ENCODE measurements around the gene ZER1.
A peak's percentile ranks its signal among the peaks of the same experiment; 100 is the strongest.
"Not testable (repeated sequence)": the region's sequence is repeated elsewhere in the genome, so short reads cannot be mapped to it uniquely, and the experiment has no call there.

The ZER1 gene

DNA sequence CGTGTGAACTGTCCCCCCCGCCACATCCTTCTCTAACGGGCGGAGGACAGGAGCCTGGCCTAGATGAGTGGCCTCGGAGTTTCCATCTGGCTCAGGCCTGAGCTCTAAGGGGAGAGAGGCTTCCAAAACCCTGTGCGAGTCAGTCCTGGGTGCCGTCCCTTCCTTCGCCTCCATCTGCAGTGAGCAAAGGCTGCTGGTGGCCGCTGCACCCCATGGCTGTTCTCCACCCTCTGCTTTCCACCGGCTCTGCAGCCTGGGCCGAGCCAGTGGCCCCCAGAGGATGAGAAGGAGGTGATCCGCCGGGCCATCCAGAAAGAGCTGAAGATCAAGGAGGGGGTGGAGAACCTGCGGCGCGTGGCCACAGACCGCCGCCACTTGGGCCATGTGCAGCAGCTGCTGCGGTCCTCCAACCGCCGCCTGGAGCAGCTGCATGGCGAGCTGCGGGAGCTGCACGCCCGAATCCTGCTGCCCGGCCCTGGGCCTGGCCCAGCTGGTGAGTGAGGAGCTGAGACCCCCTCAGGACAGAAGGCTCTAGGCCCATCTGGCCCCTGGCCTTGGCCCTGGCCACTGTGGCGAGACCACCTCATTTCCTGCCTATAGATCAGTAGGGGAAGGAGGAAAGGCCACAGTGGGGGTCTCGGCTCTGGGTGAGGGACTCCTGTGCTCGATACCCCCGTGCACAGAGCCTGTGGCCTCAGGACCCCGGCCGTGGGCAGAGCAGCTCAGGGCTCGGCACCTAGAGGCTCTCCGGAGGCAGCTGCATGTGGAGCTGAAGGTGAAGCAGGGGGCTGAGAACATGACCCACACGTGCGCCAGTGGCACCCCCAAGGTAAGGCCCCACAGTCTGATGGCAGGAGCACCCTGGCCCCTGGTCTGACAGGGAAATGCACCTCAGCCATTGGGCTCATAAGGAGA lies 66.4 kb downstream of the ZER1 start:
- no peaks in the 10 kb centered on the region for H3K9me3 Mint-ChIP-seq
- H3K4me3 Mint-ChIP-seq: no peak overlapping the region
- peaks cover 7% of the 10 kb centered on the region for H3K4me1 Mint-ChIP-seq (ENCODE audit: low read depth)
- H3K36me3 Mint-ChIP-seq (ENCODE audit: low read depth): no peaks in the 10 kb centered on the region
- H3K27me3 Mint-ChIP-seq (ENCODE audit: low read depth): no peaks in the 10 kb centered on the region
- no peak overlapping the region for H3K27ac Mint-ChIP-seq

DNA sequence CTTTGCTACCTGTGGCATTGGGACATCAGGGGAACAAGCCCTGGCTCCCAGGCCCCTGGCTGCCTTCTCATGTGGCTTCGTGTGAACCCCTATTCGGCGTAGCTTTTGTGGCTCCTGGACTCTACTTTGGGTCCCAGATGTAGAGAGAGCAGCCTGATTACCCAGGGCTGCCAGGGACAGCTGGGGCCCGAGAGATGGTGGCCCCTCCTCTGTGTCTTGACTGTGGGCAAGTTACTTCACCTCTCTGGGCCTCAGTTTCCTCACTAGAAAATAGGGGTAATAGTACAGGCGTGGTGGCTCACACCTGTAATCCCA lies 67.4 kb downstream of the ZER1 start:
- no peaks in the 10 kb centered on the region for H3K36me3 Mint-ChIP-seq (ENCODE audit: low read depth)

DNA sequence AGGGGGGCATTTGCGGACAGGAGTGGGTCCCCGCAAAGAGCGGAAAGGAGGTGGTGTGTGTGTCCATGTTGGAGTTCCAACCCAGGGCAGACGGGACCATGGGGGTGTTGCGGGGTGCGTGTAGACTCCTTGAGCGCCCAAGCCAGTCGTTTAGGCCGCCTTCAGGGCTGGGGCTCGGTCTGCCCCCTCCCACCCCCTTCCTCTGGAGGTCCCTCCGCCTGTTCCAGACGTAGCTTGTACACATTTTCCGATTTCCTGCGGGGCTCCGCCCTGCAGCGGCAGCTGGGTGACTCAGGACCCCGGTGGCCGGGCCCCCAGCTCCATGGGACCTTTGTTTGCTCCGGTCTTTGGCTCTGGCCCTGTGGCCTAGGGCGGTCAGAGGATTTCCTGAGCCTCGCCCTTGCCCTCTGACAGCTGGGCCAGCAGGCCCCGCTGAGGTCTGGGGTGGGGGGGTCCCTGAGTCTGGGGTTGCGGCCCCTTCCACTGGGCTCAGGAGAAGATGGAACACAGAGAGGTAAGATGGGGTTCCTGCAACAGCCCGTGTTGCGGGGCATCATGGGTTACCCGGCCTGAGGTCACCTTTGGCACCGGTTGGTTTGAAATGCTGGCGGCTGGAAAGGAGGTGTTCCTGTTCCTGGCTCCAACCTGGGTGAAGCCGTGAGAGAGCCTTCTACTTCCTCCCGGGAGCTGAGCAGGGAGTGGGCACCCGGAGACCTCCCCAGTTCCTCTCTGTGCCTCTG lies 67.9 kb downstream of the ZER1 start:
- H3K36me3 Mint-ChIP-seq (ENCODE audit: low read depth): no peaks in the 10 kb centered on the region
- H3K27ac Mint-ChIP-seq: peak overlapping the region; percentile 66
- H3K4me3 Mint-ChIP-seq: peak overlapping the region; percentile 75
- peaks cover 7% of the 10 kb centered on the region for H3K4me1 Mint-ChIP-seq (ENCODE audit: low read depth)
- no peaks in the 10 kb centered on the region for H3K9me3 Mint-ChIP-seq
- no peaks in the 10 kb centered on the region for H3K27me3 Mint-ChIP-seq (ENCODE audit: low read depth)

More for the DNA sequence above, 67.4 kb downstream of the ZER1 start:
- H3K27me3 Mint-ChIP-seq (ENCODE audit: low read depth): no peaks in the 10 kb centered on the region
- peaks cover 7% of the 10 kb centered on the region for H3K4me1 Mint-ChIP-seq (ENCODE audit: low read depth)
- no peak overlapping the region for H3K4me3 Mint-ChIP-seq
- H3K27ac Mint-ChIP-seq: no peak overlapping the region
- no peaks in the 10 kb centered on the region for H3K9me3 Mint-ChIP-seq

DNA sequence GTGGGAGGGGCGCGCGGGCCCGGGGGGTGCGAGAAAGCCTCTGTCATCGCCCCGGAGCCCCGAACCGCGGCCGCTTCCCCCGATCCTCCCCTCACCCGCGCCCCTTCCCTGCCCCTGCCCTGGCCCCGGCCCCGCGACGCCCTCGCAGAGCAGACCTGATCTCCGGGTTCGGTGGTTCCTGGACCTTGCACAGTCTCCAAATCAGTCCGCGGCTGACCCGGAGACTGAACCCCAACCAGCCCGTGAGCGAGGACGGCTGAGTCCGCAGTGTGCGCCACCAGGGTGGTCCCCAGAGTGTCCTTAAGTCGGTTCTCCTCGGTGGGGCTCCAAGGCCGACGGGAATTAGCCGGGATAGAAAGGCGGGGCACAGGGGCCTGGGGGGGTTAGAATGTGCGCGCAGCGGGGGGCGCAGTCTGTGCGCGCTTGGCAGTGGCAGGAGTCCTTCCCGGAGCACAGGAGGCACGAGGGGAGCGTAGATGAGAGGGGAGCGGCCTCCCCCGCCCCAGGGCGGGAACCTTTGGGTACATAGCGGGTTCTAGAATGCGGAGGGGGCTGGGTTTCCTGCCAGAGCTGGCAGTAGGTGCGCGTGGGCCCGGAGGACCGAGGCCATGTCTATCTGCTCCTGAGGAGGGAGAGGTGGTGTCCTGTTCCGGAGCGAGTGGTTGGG lies 68.6 kb downstream of the ZER1 start:
- H3K27ac Mint-ChIP-seq: peak overlapping the region; percentile 66
- no peaks in the 10 kb centered on the region for H3K27me3 Mint-ChIP-seq (ENCODE audit: low read depth)
- H3K4me3 Mint-ChIP-seq: peak overlapping the region; percentile 75
- H3K36me3 Mint-ChIP-seq (ENCODE audit: low read depth): no peaks in the 10 kb centered on the region
- no peaks in the 10 kb centered on the region for H3K9me3 Mint-ChIP-seq
- peaks cover 7% of the 10 kb centered on the region for H3K4me1 Mint-ChIP-seq (ENCODE audit: low read depth)

DNA sequence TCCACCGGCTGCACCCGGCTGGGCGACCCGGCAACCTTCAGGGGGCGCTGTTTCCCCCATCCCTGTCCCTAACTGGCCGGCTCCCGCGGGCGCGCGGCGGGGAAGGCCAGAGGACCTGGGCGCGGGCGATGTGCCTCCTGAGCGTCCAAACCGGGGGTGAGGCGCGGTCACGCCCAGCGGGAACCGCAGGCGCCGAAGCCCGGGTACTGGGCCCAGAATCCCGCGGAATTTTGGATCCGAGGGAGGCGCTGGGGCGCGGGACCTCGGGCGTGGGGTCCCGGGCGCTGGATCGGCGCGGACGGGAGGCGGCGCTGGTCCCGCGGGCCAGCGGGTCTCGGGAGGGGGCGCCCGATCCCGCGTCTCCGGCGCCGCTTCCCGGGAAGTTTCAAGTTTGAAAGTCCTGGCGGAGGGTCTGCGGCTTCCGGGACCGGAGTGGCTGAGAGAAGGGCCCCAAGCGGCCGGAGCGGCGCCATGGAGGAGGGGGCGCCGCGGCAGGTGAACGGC lies 69.2 kb downstream of the ZER1 start, which contains the start of gene PKN3:
TSS of gene PKN3 (plus strand) at position 59 of the 504 bp plus-strand sequence. CDS start at position 472, 413 bp downstream.
- Mint-ChIP-seq H3K27ac (peak within 1 kb of the TSS; percentile 72), H3K36me3 (ENCODE audit: low read depth) (no peaks in the 10 kb centered on the region), H3K4me3 (peak within 1 kb of the TSS; percentile 96), H3K27me3 (ENCODE audit: low read depth) (no peaks in the 10 kb centered on the region), H3K9me3 (no peaks in the 10 kb centered on the region), H3K4me1 (ENCODE audit: low read depth) (peaks cover 7% of the 10 kb centered on the region)

DNA sequence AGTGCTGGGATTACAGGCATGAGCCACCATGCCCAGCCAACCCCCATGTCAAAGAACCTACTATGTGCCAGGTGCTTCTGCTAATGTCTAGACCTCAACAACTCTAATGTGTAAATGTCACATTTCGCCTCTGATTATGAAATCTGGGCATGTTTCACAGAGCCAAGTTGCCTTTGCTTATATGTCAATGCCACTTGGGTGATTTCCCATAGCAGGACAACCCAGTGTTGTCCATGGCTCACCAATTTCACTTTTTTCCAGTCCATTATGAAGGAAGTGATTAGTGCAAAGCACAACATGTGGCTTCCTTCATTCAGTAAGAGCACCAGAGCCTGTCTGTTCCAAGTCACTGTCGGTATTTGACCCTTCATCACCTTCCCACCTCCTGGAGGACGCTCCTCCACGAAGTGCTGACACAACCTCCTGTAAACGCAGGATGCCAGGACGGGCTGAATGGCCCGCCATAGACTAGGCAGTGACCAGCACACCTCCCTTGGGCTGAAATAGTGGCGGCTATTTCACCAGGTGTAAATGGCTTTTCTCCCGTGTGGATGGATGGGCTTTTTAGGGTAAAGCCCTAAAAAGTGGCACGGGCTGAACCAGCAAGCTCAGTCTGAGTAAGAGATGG lies 70.4 kb downstream of the ZER1 start:
- no peaks in the 10 kb centered on the region for H3K27me3 Mint-ChIP-seq (ENCODE audit: low read depth)
- no peak overlapping the region for H3K27ac Mint-ChIP-seq
- peak overlapping the region; percentile 96 for H3K4me3 Mint-ChIP-seq
- H3K36me3 Mint-ChIP-seq (ENCODE audit: low read depth): peaks cover 7% of the 10 kb centered on the region
- no peaks in the 10 kb centered on the region for H3K9me3 Mint-ChIP-seq
- peaks cover 7% of the 10 kb centered on the region for H3K4me1 Mint-ChIP-seq (ENCODE audit: low read depth)

DNA sequence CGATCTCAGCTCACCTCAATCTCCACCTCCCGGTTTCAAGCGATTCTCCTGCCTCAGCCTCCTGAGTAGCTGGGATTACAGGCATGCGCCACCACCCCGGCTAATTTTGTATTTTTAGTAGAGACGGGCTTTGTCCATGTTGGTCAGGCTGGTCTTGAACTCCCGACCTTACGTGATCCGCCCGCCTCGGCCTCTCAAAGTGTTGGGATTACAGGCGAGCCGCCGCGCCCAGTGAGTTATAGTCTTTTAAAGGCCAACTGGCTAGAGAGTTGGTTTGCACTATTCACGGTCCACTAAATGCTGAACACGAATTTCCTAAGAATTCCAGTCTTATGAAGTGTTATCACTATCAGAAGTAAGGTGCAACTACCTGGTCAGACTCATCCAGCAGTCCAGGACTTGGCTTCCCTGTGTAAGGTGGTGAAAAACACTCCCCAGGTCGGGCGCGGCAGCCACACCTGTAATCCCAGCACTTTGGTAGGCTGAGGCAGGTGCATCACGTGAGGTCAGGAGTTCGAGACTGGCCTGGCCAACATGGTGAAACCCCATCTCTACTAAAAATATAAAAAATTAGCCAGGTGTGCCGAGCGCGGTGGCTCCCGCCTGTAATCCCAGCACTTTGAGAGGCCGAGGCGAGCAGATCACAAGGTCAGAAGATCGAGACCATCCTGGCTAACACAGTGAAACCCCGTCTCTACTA lies 72.5 kb downstream of the ZER1 start:
- H3K27ac Mint-ChIP-seq; H3K4me1 Mint-ChIP-seq (ENCODE audit: low read depth); H3K27me3 Mint-ChIP-seq (ENCODE audit: low read depth); H3K4me3 Mint-ChIP-seq; H3K9me3 Mint-ChIP-seq: not testable (repeated sequence)
- H3K36me3 Mint-ChIP-seq (ENCODE audit: low read depth): peaks cover 19% of the 10 kb centered on the region

DNA sequence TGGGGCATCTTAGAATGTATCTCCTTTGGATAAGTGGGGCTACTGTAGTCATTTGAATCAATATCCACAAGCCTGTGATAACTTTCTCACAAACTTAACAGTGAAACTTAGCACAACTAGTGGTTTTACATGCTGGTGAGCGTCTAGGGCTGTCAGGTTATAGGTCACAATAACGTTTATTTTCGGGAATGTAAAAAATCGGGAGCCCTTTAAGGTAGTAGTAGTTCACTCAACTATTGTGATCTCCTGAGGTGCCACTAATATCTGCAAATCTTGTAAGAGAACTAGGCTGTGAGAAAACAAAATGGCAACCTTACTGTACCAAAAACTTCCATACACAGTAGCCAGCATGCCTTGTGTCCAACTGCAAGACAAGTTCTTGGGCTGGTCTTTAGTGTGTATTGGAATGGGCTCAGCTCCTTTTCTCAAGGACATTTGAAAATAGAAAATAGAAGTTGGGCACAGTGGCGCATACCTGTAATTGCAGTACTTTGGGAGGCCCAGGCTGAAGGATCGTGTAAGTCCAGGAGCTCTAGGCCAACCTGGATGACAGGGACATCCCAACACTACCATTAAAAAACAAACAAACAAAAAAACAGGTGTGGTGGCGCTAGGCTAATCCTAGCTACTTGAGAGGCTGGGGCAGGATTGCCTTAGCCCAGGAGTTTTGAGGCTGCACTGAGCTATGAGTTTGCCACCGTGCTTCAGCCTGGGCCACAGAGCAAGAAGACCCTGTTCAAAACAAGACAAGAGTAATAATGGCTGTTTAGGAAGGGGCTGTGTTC lies 74.6 kb downstream of the ZER1 start:
- Mint-ChIP-seq H3K9me3 (no peaks in the 10 kb centered on the region), H3K27me3 (ENCODE audit: low read depth) (no peaks in the 10 kb centered on the region), H3K27ac (no peak overlapping the region), H3K36me3 (ENCODE audit: low read depth) (peaks cover 36% of the 10 kb centered on the region), H3K4me1 (ENCODE audit: low read depth) (peaks cover 15% of the 10 kb centered on the region), H3K4me3 (no peak overlapping the region)

DNA sequence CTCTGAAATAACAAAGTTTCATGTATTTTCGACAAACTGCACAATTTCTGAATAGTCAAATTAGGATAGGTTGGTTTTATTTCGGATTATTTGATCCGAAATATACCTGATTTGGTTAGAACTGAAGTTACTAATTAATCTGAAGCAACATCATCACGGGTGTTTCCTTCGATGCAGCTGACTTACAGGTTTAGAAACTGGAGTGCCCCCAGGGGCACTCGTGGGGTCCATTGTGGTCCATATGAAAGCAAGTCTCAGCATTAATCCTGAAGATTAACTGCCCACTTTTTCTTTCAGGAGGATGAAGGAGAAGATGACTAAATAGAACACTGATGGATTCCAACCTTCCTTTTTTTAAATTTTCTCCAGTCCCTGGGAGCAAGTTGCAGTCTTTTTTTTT lies 77.4 kb downstream of the ZER1 start:
- Mint-ChIP-seq H3K36me3 (ENCODE audit: low read depth) (peaks cover 51% of the 10 kb centered on the region), H3K27ac (no peak overlapping the region), H3K4me1 (ENCODE audit: low read depth) (peaks cover 21% of the 10 kb centered on the region), H3K4me3 (no peak overlapping the region), H3K9me3 (no peaks in the 10 kb centered on the region), H3K27me3 (ENCODE audit: low read depth) (no peaks in the 10 kb centered on the region)

DNA sequence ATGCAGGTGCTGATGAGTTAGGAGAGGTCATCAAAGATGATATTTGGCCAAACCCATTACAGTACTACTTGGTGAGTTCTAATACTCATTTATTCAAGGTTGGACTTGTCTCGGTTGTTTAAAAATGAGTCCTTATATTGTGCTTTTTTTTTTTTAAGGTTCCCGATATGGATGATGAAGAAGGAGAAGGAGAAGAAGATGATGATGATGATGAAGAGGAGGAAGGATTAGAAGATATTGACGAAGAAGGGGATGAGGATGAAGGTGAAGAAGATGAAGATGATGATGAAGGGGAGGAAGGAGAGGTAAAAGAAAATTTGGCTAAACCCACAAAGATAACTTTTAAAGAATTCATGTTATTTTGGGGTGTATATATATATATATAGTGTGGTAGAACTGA lies 78.0 kb downstream of the ZER1 start:
- not testable (repeated sequence) for H3K27me3 Mint-ChIP-seq (ENCODE audit: low read depth); H3K9me3 Mint-ChIP-seq; H3K4me3 Mint-ChIP-seq; H3K27ac Mint-ChIP-seq
- H3K36me3 Mint-ChIP-seq (ENCODE audit: low read depth): peaks cover 51% of the 10 kb centered on the region
- peaks cover 21% of the 10 kb centered on the region for H3K4me1 Mint-ChIP-seq (ENCODE audit: low read depth)

DNA sequence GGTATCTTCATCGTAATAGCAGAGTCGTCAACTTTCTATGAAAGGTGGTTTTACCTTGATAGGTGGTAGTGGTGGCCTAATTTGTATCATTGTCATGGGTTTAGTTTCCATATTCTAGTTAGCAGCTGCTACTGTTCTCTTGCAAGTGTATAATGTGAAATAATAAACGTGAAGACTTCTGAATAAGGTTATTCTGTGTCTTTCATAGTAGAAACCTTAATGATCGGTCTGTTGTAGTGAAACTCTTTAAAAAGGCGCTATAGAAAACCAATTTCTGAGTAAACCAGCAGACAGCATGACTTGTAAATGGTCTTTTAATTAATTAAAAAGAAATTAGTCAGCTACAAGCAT lies 81.1 kb downstream of the ZER1 start:
- Mint-ChIP-seq H3K4me3 (peak overlapping the region; percentile 100), H3K36me3 (ENCODE audit: low read depth) (peaks cover 44% of the 10 kb centered on the region), H3K4me1 (ENCODE audit: low read depth) (peaks cover 41% of the 10 kb centered on the region), H3K9me3 (no peaks in the 10 kb centered on the region), H3K27ac (peak overlapping the region; percentile 98), H3K27me3 (ENCODE audit: low read depth) (no peaks in the 10 kb centered on the region)

DNA sequence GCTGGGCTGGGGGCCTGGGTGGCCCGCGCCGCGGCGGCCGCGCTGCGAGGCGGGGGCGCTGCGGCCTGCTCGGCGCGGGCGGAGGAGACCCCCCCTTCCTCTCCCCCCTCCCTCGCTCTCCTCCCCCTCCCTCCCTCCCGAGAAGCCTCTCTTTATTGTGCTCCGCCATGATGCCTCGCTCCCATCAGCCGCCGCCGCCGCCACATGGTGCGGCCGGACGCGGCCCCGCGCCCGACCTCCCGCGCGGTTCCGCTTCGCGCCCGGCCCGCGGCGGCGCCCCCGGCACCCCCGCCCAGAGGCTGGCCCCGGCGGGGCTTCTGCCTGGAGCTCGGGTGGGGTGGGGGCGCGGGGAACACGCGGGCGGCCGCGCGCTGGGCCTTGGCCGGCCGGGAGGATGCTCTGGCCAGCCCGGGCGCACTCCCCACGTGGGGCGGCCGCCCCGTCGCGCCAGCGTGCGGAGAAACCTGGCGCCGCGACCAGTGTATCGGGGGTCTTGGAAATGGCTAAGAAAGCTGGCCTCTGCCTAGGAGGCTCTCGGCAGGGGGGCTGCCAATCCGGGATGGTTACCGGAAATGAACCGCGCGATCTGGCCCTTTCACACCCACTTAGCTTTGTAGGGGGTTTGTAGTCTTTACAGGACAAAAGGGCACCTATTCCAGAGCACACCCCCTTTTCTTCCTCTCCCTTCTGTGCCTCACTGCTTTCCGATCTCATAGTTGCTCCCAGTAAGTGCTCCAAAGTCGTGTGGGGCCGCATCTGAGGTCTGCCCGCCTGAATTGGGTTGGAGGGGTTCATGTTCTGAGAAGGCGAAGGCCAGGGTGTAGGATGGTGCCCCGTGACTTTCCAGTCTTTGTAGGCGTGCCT lies 81.7 kb downstream of the ZER1 start:
- H3K4me3 Mint-ChIP-seq: peak overlapping the region; percentile 100
- H3K27ac Mint-ChIP-seq: peak overlapping the region; percentile 98
- H3K27me3 Mint-ChIP-seq (ENCODE audit: low read depth): no peaks in the 10 kb centered on the region
- peaks cover 46% of the 10 kb centered on the region for H3K4me1 Mint-ChIP-seq (ENCODE audit: low read depth)
- no peaks in the 10 kb centered on the region for H3K9me3 Mint-ChIP-seq
- H3K36me3 Mint-ChIP-seq (ENCODE audit: low read depth): peaks cover 41% of the 10 kb centered on the region

Measured in T-helper 1 cell treated with Interleukin-12 subunit alpha and Interleukin-12 subunit beta and Interleukin-4 antibody, amounts not matched to agents 30 μg/mL and 1 μg/mL, for 36 hours (primary cell).